ENCODE results near the gene SLC22A13. TPM values are rescaled to one million over a fixed set of nuclear protein-coding genes. Genes with fewer than 3 reads are reported as not detected.

The SLC22A13 gene
- total and polyA plus RNA-seq, 2 of the 4 experiments (the other 2 are of a cell fraction) = under 0.01 to 0.22 TPM

DNA sequence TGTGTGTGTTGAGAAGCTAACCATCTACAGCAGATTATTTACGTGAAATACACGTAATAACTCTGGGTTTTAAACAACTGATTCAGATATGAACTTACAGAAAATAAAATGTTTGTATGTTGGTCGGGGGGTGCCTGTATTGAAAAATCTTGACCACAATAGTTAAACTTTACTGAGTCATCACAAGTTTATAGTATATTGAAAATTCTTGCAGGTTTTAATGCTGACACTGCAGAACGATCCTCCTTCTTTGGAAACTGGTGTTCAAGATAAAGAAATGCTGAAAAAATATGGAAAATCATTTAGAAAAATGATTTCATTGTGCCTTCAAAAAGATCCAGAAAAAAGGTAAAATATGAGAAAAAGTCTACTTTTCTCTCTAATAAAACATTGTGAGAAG lies 41.3 kb upstream of the SLC22A13 start:
- H3K14ac ChIP-seq (replicated peaks; ENCODE audit: low read depth, low read length) = no peak overlapping the region
- no peak overlapping the region for H2AK9ac ChIP-seq (replicated peaks; ENCODE audit: low read depth, low read length, poor library complexity)
- dilution Hi-C loops (cut with HindIII; ENCODE audit: low sequenced_read_pairs, unreplicated experiment) = no loop called here
- peaks cover 11% of the 10 kb centered on the region for H3K36me3 ChIP-seq (ENCODE audit: control insufficient read depth, insufficient read depth, low read length)
- no peak overlapping the region for H3K18ac ChIP-seq (ENCODE audit: low read depth, low read length)
- peaks cover 29 to 60% of the 10 kb centered on the region in 2 experiments for H3K79me1 ChIP-seq (ENCODE audit: low read depth in 1 of 2, low read length in 2 of 2)
- H4K91ac ChIP-seq (ENCODE audit: insufficient read depth, low read depth, low read length) = no peak overlapping the region
- H3K4ac ChIP-seq (ENCODE audit: low read depth, low read length) = no peak overlapping the region
- TF ChIP-seq MXI1 (IDR thresholded peaks at IDR 0.05; ENCODE audit: borderline replicate concordance, low read depth, low read length) (no peak), NFE2L2 (IDR thresholded peaks at IDR 0.05; ENCODE audit: low read depth, low read length) (no peak), RFX5 (IDR thresholded peaks at IDR 0.05; ENCODE audit: low read depth, low read length) (no peak), RCOR1 (IDR thresholded peaks at IDR 0.05; ENCODE audit: insufficient replicate concordance, low read length) (no peak), FOS (IDR thresholded peaks at IDR 0.05; ENCODE audit: low read depth, low read length) (no peak), MAFK (IDR thresholded peaks at IDR 0.05; ENCODE audit: low read depth, low read length) (peak; percentile 99)
- TF ChIP-seq, protein P1, sequence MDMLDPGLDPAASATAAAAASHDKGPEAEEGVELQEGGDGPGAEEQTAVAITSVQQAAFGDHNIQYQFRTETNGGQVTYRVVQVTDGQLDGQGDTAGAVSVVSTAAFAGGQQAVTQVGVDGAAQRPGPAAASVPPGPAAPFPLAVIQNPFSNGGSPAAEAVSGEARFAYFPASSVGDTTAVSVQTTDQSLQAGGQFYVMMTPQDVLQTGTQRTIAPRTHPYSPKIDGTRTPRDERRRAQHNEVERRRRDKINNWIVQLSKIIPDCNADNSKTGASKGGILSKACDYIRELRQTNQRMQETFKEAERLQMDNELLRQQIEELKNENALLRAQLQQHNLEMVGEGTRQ (IDR thresholded peaks at IDR 0.05; ENCODE audit: low read depth, low read length) = no peak
- peaks cover 4% of the 10 kb centered on the region for H3K4me1 ChIP-seq (ENCODE audit: control insufficient read depth, insufficient read depth, low read length)
- no peak overlapping the region for H2AFZ ChIP-seq (replicated peaks; ENCODE audit: low read length, poor library complexity)
- no peak overlapping the region for H4K8ac ChIP-seq (ENCODE audit: low read depth in 2 of 2, low read length in 2 of 2)
- intact Hi-C loops (cut with micrococcal nuclease) = no loop called here
- no peaks in the 10 kb centered on the region for H3K9me3 ChIP-seq (ENCODE audit: control insufficient read depth, insufficient read depth, low read length)
- no peak overlapping the region for H3K4me3 ChIP-seq (ENCODE audit: insufficient read depth, low read depth, low read length)
- H3K27ac ChIP-seq (ENCODE audit: insufficient read depth, low read length) = no peak overlapping the region
- H2BK15ac ChIP-seq (ENCODE audit: low read depth, low read length) = no peak overlapping the region
- H3K56ac ChIP-seq (ENCODE audit: extremely low read depth, insufficient read depth, low read length) = no peak overlapping the region
- no peak overlapping the region for H2BK20ac ChIP-seq (ENCODE audit: low read depth, low read length)
- no peak overlapping the region for H4K5ac ChIP-seq (ENCODE audit: low read depth, low read length)
- H3K4me2 ChIP-seq (ENCODE audit: low read depth, low read length) = no peak overlapping the region
- DNase-seq (peak; percentile 25), ATAC-seq (ENCODE audit: low read depth) (no peak)
- no peak overlapping the region for H2AK5ac ChIP-seq (ENCODE audit: low read depth, low read length)
- H4K20me1 ChIP-seq (ENCODE audit: insufficient read depth, low read length) = peaks cover 7% of the 10 kb centered on the region; the same call in 1 of the 2 replicates
- no TSS peak for BruUV-seq (replicated peaks)
- WGBS, 2 experiments (ENCODE audit: extremely low coverage in 2 of 2, insufficient read length in 1 of 2) = no CpG with 5 or more reads among the region's 4 CpGs
- H2BK5ac ChIP-seq (ENCODE audit: low read depth, low read length, poor library complexity, severe bottlenecking) = no peak overlapping the region
- ChIA-PET POLR2A (ENCODE audit: unreplicated experiment) (no interaction called here), CTCF (interaction anchor here (1.2 to 1.7 kb wide), 2 partner anchors 8 to 23 kb away, joined by 3 to 5 read pairs; no protein-coding TSS in a partner anchor)
- H3K9ac ChIP-seq (ENCODE audit: low read depth, low read length) = no peak overlapping the region
- peaks cover 8% of the 10 kb centered on the region; the same call in 1 of the 2 replicates for H3K9me1 ChIP-seq (ENCODE audit: insufficient read depth, low read length)
- no peak overlapping the region for H2BK120ac ChIP-seq (ENCODE audit: low read depth, low read length)
- in situ Hi-C loops (cut with MboI; ENCODE audit: low sequenced_read_pairs) = no loop called here
- no peaks in the 10 kb centered on the region for H3K27me3 ChIP-seq (ENCODE audit: control insufficient read depth, insufficient read depth, low read length)
- H3K23ac ChIP-seq (ENCODE audit: low read depth, low read length) = no peak overlapping the region

All from IMR-90 (cell line).